Measurements from ENCODE around the gene SRSF2. TPM values are rescaled to one million over a fixed set of nuclear protein-coding genes. Genes with fewer than 3 reads are reported as not detected.
"Not testable (repeated sequence)": the region's sequence is repeated elsewhere in the genome, so short reads cannot be mapped to it uniquely, and the experiment has no call there.

The SRSF2 gene
- total and polyA plus RNA-seq, 9 donors, result 126 to 245 (median 166) TPM

DNA sequence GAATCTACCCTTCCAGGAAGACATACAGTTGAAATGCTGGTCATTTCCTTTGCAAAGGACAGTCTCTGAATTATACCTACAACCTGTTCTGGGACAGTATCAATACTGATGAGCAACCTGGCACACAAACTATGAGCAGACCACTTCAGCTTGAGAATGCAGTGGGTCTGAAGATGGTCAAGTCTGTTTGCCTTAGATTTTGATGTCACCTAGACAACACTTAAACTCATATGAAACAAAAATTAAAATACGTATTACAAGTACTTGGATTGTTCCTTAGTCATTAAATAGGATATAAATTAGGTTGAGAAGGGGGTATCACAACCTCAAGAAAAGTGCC, 3.5 kb downstream of the SRSF2 start:
- H3K9me3 ChIP-seq, result no peaks in the 10 kb centered on the region
- H3K27ac ChIP-seq, result no peak overlapping the region
- no peaks in the 10 kb centered on the region for H3K36me3 ChIP-seq
- intact Hi-C loops (cut with DNase I), result no loop called here
- H3K4me1 ChIP-seq (ENCODE audit: insufficient read depth), result no peaks in the 10 kb centered on the region
- H3K27me3 ChIP-seq, result no peaks in the 10 kb centered on the region
- TF ChIP-seq, protein P1, sequence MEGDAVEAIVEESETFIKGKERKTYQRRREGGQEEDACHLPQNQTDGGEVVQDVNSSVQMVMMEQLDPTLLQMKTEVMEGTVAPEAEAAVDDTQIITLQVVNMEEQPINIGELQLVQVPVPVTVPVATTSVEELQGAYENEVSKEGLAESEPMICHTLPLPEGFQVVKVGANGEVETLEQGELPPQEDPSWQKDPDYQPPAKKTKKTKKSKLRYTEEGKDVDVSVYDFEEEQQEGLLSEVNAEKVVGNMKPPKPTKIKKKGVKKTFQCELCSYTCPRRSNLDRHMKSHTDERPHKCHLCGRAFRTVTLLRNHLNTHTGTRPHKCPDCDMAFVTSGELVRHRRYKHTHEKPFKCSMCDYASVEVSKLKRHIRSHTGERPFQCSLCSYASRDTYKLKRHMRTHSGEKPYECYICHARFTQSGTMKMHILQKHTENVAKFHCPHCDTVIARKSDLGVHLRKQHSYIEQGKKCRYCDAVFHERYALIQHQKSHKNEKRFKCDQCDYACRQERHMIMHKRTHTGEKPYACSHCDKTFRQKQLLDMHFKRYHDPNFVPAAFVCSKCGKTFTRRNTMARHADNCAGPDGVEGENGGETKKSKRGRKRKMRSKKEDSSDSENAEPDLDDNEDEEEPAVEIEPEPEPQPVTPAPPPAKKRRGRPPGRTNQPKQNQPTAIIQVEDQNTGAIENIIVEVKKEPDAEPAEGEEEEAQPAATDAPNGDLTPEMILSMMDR (IDR thresholded peaks at IDR 0.05), result no peak
- no peak for TF ChIP-seq EP300 (IDR thresholded peaks at IDR 0.05)
- no peak for TF ChIP-seq POLR2A (IDR thresholded peaks at IDR 0.05)
- 70 to 82% (median 76%) methylated on average over 1 of the region's 1 CpG for WGBS, 3 donors
- no peak overlapping the region for H3K4me3 ChIP-seq
- DNase-seq, result no peak

DNA sequence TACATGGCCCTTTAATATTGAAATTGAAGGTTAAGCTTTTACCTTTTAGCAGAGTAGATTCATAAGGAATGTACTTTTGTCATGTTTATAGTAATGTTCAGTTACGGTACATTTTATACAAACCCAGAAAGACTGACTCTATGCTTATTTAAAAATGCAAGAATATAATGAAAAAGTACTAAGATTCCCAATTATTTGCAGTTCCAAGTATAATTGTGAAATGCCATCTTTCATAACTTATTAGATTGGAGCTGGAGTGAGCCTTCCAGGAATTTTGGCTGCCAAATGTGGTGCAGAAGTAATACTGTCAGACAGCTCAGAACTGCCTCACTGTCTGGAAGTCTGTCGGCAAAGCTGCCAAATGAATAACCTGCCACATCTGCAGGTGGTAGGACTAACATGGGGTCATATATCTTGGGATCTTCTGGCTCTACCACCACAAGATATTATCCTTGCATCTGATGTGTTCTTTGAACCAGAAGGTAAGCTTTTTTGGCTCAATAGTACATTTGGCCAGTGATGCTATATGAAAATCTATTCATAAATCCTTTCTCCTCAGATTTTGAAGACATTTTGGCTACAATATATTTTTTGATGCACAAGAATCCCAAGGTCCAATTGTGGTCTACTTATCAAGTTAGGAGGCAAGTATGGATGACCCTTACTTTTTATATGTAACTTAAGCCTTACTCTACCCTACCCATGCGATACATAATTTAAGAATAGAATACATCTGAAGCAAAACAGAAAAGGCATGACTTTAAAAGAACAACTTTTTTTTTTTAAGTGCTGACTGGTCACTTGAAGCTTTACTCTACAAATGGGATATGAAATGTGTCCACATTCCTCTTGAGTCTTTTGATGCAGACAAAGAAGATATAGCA, 4.2 kb downstream of the SRSF2 start:
- Histone ChIP-seq H3K36me3 (no peaks in the 10 kb centered on the region), H3K9me3 (no peaks in the 10 kb centered on the region), H3K27me3 (no peaks in the 10 kb centered on the region), H3K4me1 (ENCODE audit: insufficient read depth) (peaks cover 3% of the 10 kb centered on the region), H3K4me3 (no peak overlapping the region), H3K27ac (no peak overlapping the region)
- TF ChIP-seq POLR2A (IDR thresholded peaks at IDR 0.05) (no peak), EP300 (IDR thresholded peaks at IDR 0.05) (no peak)
- TF ChIP-seq, protein P1 (IDR thresholded peaks at IDR 0.05), result no peak
- 58 to 64% (median 59%) methylated on average over 3 of the region's 3 CpGs for WGBS, 3 donors
- DNase-seq, result no peak
- intact Hi-C loops (cut with DNase I), result no loop called here

DNA sequence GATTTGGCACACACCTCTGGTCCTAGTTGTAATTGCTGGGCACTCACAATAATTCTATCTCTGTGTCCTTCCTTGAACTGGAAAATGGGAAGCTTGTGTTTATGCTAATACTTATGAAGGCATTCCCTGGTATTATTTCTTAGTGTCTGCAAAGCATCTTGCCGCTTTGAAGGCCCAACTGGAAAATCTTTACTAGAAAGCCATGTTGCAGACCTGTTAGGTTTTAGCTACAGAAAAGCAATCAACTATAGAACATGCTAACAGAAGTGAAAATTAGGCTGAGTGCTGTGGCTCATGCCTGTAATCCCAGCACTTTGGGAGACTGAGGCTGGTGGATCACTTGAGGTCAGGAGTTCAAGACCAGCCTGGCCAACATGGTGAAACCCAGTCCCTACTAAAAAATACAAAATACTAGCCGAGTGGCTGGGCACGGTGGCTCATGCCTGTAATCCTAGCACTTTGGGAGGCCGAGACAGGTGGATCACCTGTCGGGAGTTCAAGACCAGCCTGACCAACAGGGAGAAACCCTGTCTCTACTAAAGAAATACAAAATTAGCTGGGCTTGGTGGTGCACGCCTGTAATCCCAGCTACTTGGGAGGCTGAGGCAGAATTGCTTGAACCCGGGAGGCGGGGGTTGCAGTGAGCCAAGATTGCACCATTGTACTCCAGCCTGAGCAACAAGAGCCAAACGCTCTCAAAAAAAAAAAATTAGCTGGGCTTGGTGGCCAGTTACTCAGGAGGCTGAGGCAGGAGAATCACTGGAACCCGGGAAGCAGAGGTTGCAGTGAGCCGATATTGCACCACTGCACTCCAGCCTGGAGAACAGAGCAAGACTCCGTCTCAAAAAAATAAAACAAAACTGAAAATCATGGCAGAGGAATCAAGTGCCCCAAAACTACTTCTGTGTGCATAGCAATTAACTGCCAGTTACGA, 5.1 kb downstream of the SRSF2 start:
- intact Hi-C loops (cut with DNase I); H3K4me1 ChIP-seq (ENCODE audit: insufficient read depth); H3K36me3 ChIP-seq; H3K27ac ChIP-seq; H3K9me3 ChIP-seq; H3K4me3 ChIP-seq; DNase-seq; H3K27me3 ChIP-seq: not testable (repeated sequence)
- 82 to 87% (median 85%) methylated on average over 13 of the region's 13 CpGs for WGBS, 3 donors

DNA sequence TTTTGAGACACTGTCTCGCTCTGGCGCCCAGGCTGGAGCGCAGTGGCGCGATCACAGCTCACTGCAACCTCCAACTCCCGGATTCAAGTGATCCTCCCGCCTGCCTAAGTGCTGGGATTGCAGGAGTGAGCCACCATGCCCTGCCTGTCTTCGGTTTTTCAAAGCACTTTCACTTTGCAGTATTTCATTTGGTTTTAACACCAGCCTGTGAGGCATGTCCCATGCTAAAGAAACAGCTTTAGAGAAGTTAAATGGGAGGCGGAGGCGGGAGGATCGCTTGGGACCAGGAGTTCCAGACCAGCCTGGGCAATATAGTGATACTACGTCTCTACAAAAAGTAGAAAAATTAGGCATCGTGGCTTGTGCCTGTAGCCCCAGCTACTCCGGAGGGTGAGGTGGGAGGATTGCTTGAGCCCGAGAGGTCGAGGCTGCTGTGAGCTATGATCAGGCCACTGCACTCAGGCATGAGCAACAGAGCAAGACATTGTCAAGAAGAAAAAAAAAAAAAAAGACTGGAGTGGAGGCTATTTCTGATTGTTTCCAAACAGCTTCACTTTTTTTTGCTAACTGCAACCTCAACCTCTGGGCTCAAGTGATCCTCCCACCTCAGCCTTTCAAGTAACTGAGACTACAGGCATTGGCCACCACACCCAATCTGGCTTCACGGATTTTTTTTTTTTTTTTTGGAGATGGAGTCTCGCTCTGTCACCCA, 9.2 kb downstream of the SRSF2 start:
- WGBS, 3 donors, result 18 to 28% (median 25%) methylated on average over 18 of the region's 18 CpGs
- peak overlapping the region; percentile 79 to 97 for H3K27ac ChIP-seq
- no peaks in the 10 kb centered on the region for H3K9me3 ChIP-seq
- TF ChIP-seq, protein P1 (IDR thresholded peaks at IDR 0.05), result no peak
- TF ChIP-seq POLR2A (IDR thresholded peaks at IDR 0.05), result no peak
- TF ChIP-seq EP300 (IDR thresholded peaks at IDR 0.05), result no peak
- H3K4me1 ChIP-seq (ENCODE audit: insufficient read depth), result peaks cover 8% of the 10 kb centered on the region
- no peaks in the 10 kb centered on the region for H3K36me3 ChIP-seq
- peak in 1 of 5 donors; percentile 29 for DNase-seq
- H3K27me3 ChIP-seq, result no peaks in the 10 kb centered on the region
- H3K4me3 ChIP-seq, result peak overlapping the region; percentile 95
- intact Hi-C loops (cut with DNase I), result loop anchor here in 1 of 4 donors (10.0 kb wide), 1 partner anchor 53 kb away; no protein-coding TSS in a partner anchor
